OCI-LY7 (cell line): Measurements from ENCODE around the gene WNT3A.

ENCODE experiments used
- CTCF ChIP-seq: fragments of 200-600 bp; sonication (generic); conservative IDR thresholded peaks from 2 replicates; pipeline ENCODE4 v1.5.1; 2014; ENCODE audit warnings: mild to moderate bottlenecking, antibody characterized with exemption, low read length, moderate library complexity, mixed read lengths
- EZH2phosphoT487 ChIP-seq: fragments of 200-600 bp; sonication (generic); IDR thresholded peaks from 2 replicates; pipeline ENCODE4 v1.6.1; 2018; ENCODE audit warnings: low read depth, borderline replicate concordance, mild to moderate bottlenecking, mixed run types, antibody characterized with exemption, low read length, moderate library complexity, mixed read lengths

GRCh38 chr1:228084797-228085196, 78.0 kb downstream of the WNT3A start:
- no peak for TF ChIP-seq CTCF
- TF ChIP-seq EZH2phosphoT487: no peak
